ENCODE measurements around the gene SSTR4. TPM values are rescaled to one million over a fixed set of nuclear protein-coding genes. Genes with fewer than 3 reads are reported as not detected.

SSTR4 gene
- total RNA-seq, 3 donors from 2014 or later (not counting 1 experiment from before 2014, with no cell fraction given), result not detected

GRCh38 chr20:23061262-23061661, 26.1 kb downstream of the SSTR4 start:
- H3K27ac ChIP-seq (ENCODE audit: low read length), result no peak overlapping the region
- Mint-ChIP-seq H3K36me3 (no peaks in the 10 kb centered on the region), H3K27ac (no peak overlapping the region), H3K27me3 (ENCODE audit: low read depth in 2 of 2) (peaks cover 3 to 6% of the 10 kb centered on the region in 2 donors), H3K9me3 (peaks cover 0 to 2% of the 10 kb centered on the region in 2 donors), H3K4me1 (no peaks in the 10 kb centered on the region), H3K4me3 (no peak overlapping the region)
- no peaks in the 10 kb centered on the region for H3K36me3 ChIP-seq (ENCODE audit: control insufficient read depth, insufficient read depth, low read length)
- H3K4me3 ChIP-seq (ENCODE audit: low read length), result no peak overlapping the region
- ATAC-seq (no peak), DNase-seq (no peak)
- TF ChIP-seq CTCF (IDR thresholded peaks at IDR 0.05), result no peak
- intact Hi-C loops (cut with micrococcal nuclease), result no loop called here
- H3K27me3 ChIP-seq (ENCODE audit: control insufficient read depth, insufficient read depth, low read length), result no peaks in the 10 kb centered on the region
- WGBS (ENCODE audit: insufficient coverage), result 78% methylated on average over 4 of the region's 5 CpGs
- H3K4me1 ChIP-seq (ENCODE audit: control insufficient read depth, insufficient read depth, low read length), result no peaks in the 10 kb centered on the region
- no peaks in the 10 kb centered on the region for H3K9me3 ChIP-seq (ENCODE audit: control insufficient read depth, insufficient read depth, low read length)

- H3K27ac ChIP-seq (ENCODE audit: low read length), result no peak overlapping the region
- no peak for ATAC-seq
- no peak for DNase-seq
These were observed 26.8 kb downstream of the SSTR4 start for GRCh38 chr20:23061734-23062561.

GRCh38 chr20:23062632-23063031, 27.5 kb downstream of the SSTR4 start:
- no peak overlapping the region for H3K27ac Mint-ChIP-seq
- H3K27ac ChIP-seq (ENCODE audit: low read length), result no peak overlapping the region
- H3K36me3 Mint-ChIP-seq, result no peaks in the 10 kb centered on the region

More at GRCh38 chr20:23061734-23062561, 26.8 kb downstream of the SSTR4 start:
- peaks cover 0 to 3% of the 10 kb centered on the region in 2 donors for H3K27me3 Mint-ChIP-seq (ENCODE audit: low read depth in 2 of 2)
- H3K36me3 ChIP-seq (ENCODE audit: control insufficient read depth, insufficient read depth, low read length), result no peaks in the 10 kb centered on the region
- H3K4me3 Mint-ChIP-seq, result no peak overlapping the region
- intact Hi-C loops (cut with micrococcal nuclease), result no loop called here
- H3K9me3 ChIP-seq (ENCODE audit: control insufficient read depth, insufficient read depth, low read length), result no peaks in the 10 kb centered on the region
- H3K4me3 ChIP-seq (ENCODE audit: low read length), result no peak overlapping the region
- no peaks in the 10 kb centered on the region for H3K27me3 ChIP-seq (ENCODE audit: control insufficient read depth, insufficient read depth, low read length)
- WGBS (ENCODE audit: insufficient coverage), result 47% methylated on average over 7 of the region's 8 CpGs
- no peak overlapping the region for H3K27ac Mint-ChIP-seq
- no peaks in the 10 kb centered on the region for H3K4me1 Mint-ChIP-seq
- TF ChIP-seq CTCF (IDR thresholded peaks at IDR 0.05), result no peak
- no peaks in the 10 kb centered on the region for H3K9me3 Mint-ChIP-seq
- no peaks in the 10 kb centered on the region for H3K4me1 ChIP-seq (ENCODE audit: control insufficient read depth, insufficient read depth, low read length)
- no peaks in the 10 kb centered on the region for H3K36me3 Mint-ChIP-seq

More at GRCh38 chr20:23062632-23063031, 27.5 kb downstream of the SSTR4 start:
- Histone ChIP-seq H3K36me3 (ENCODE audit: control insufficient read depth, insufficient read depth, low read length) (no peaks in the 10 kb centered on the region), H3K4me1 (ENCODE audit: control insufficient read depth, insufficient read depth, low read length) (no peaks in the 10 kb centered on the region), H3K4me3 (ENCODE audit: low read length) (no peak overlapping the region), H3K9me3 (ENCODE audit: control insufficient read depth, insufficient read depth, low read length) (no peaks in the 10 kb centered on the region), H3K27me3 (ENCODE audit: control insufficient read depth, insufficient read depth, low read length) (no peaks in the 10 kb centered on the region)
- peaks cover 0 to 1% of the 10 kb centered on the region in 2 donors for H3K27me3 Mint-ChIP-seq (ENCODE audit: low read depth in 2 of 2)
- H3K9me3 Mint-ChIP-seq, result no peaks in the 10 kb centered on the region
- ATAC-seq (no peak), DNase-seq (no peak)
- no peak for TF ChIP-seq CTCF (IDR thresholded peaks at IDR 0.05)
- intact Hi-C loops (cut with micrococcal nuclease), result no loop called here
- H3K4me3 Mint-ChIP-seq, result no peak overlapping the region
- H3K4me1 Mint-ChIP-seq, result no peaks in the 10 kb centered on the region

Measured in natural killer cell (primary cell).